NT2/D1 (cell line): Measurements from ENCODE around the gene SLC5A10.
"Not testable (repeated sequence)": the region's sequence is repeated elsewhere in the genome, so short reads cannot be mapped to it uniquely, and the experiment has no call there.

ENCODE experiments used
- SUZ12 ChIP-seq: IDR thresholded peaks from 2 replicates; pipeline ENCODE4 v1.6.1; 2011; ENCODE audit not compliant: insufficient read length, insufficient read depth; ENCODE audit errors: extremely low read depth
- YY1 ChIP-seq: IDR thresholded peaks from 2 replicates; pipeline ENCODE4 v1.6.1; 2011; ENCODE audit not compliant: insufficient read length, insufficient read depth

DNA sequence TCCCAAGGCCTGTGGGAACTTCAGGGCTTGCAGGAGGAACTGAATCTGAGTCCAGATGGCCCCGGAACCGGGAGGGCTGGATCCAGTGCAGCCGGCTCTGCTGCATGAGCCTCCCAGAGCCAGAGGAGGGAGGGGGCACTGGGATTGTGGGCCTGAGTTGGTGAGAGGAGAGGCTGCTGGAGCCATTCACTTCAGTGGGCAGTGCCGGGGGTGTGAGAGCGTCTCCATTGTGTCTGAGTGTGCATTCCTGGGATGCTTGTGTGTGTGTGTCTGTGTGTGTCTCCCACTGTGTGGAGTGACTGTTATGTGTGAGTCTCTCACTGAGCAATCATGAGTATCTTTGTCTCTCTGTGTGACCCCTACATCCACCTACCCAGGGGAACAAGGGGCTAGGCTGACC lies 77.8 kb downstream of the SLC5A10 start:
- not testable (repeated sequence) for TF ChIP-seq SUZ12, YY1
